HepG2 (cell line): ENCODE results near the gene PRIMA1. TPM values are rescaled to one million over a fixed set of nuclear protein-coding genes. Genes with fewer than 3 reads are reported as not detected.
A peak's percentile ranks its signal among the peaks of the same experiment; 100 is the strongest.

Experiments
- ARID2 ChIP-seq: sonication (generic); formaldehyde crosslinking; IDR thresholded peaks from 2 replicates; pipeline ENCODE4 v1.8.1; 2022; ENCODE audit warnings: mild to moderate bottlenecking, missing genetic modification reagents, borderline replicate concordance
- ATF7 ChIP-seq, 2 experiments: fragments of 450-650 bp in 1 of 2; sonication (generic) in 1 of 2; formaldehyde crosslinking in 1 of 2; IDR thresholded peaks; 2 replicates each; pipeline versions ENCODE4 v1.4.0 to v1.6.1; 2016 to 2020; ENCODE audit warnings: antibody characterized with exemption in 1 of 2, mild to moderate bottlenecking in 1 of 2, missing genetic modification reagents in 1 of 2
- CBX1 ChIP-seq: IDR thresholded peaks from one replicate; pipeline ENCODE4 v1.6.1; 2016; ENCODE audit warnings: antibody characterized with exemption, low read depth
- HMGA1 ChIP-seq: sonication (generic); formaldehyde crosslinking; conservative IDR thresholded peaks from 2 replicates; pipeline ENCODE4 v1.4.0; 2020; ENCODE audit warnings: missing genetic modification reagents
- KLF11 ChIP-seq: IDR thresholded peaks from 2 replicates; pipeline ENCODE4 v1.6.1; 2016; ENCODE audit warnings: missing compliant biosample characterization
- NFIC ChIP-seq: IDR thresholded peaks from 2 replicates; pipeline ENCODE4 v1.6.1; 2012; ENCODE audit warnings: mild to moderate bottlenecking, low read length, inconsistent platforms
- NFYC ChIP-seq: IDR thresholded peaks from 2 replicates; pipeline ENCODE4 v1.6.1; 2016; ENCODE audit warnings: missing genetic modification reagents, missing compliant biosample characterization
- PCBP1 ChIP-seq: fragments of 200-400 bp; formaldehyde crosslinking; IDR thresholded peaks from 2 replicates; pipeline ENCODE4 v1.6.1; 2017; ENCODE audit warnings: mild to moderate bottlenecking, low read depth, low read length, borderline replicate concordance
- RFXANK ChIP-seq: IDR thresholded peaks from 2 replicates; pipeline ENCODE4 v1.6.1; 2016
- ZBTB1 ChIP-seq: sonication (generic); formaldehyde crosslinking; IDR thresholded peaks from 2 replicates; pipeline ENCODE4 v1.4.0; 2020; ENCODE audit warnings: missing genetic modification reagents, borderline replicate concordance
- ZFP36L2 ChIP-seq: sonication (generic); formaldehyde crosslinking; IDR thresholded peaks from 2 replicates; pipeline ENCODE4 v1.4.0; 2020; ENCODE audit warnings: missing genetic modification reagents
- ZNF878 ChIP-seq: sonication (generic); formaldehyde crosslinking; IDR thresholded peaks from 2 replicates; pipeline ENCODE4 v1.8.1; 2023; ENCODE audit warnings: mild to moderate bottlenecking, missing genetic modification reagents, moderate library complexity
- polyA plus RNA-seq, 8 experiments: library from polyadenylated mRNA; depleted of rRNA in 3 of 8; stranded (reverse) in 7 of 8; unstranded in 1 of 8; fragments of >200 nt; fragmentation: Illumina TruSeq in 4 of 8; extraction: Trizol in 4 of 8; gene quantifications; 2 replicates each; pipeline versions ENCODE4 v1.2.1 to v1.2.3, GENCODE V29; 2011 to 2016; ENCODE audit warnings: low read depth in 4 of 8, missing spikeins in 1 of 8, mixed read lengths in 1 of 8; ENCODE audit not compliant: insufficient read depth in 1 of 8
- total RNA-seq, 5 experiments: library from RNA; depleted of rRNA; stranded (reverse); fragments of >200 nt; fragmentation: Illumina TruSeq; extraction: Trizol; gene quantifications; 2 replicates each; pipeline ENCODE4 v1.2.3, GENCODE V29; 2016; ENCODE audit warnings: low read depth in 1 of 5
- TF ChIP-seq, protein P1 (sequence below): sonication (generic); formaldehyde crosslinking; IDR thresholded peaks from 2 replicates; pipeline ENCODE4 v1.5.1; 2020; ENCODE audit warnings: missing genetic modification reagents, mild to moderate bottlenecking, borderline replicate concordance
- TF ChIP-seq, protein P2 (sequence below): sonication (generic); formaldehyde crosslinking; IDR thresholded peaks from 2 replicates; pipeline ENCODE4 v1.4.0; 2020; ENCODE audit warnings: missing genetic modification reagents, borderline replicate concordance
- TF ChIP-seq, protein P3 (sequence below): sonication (generic); formaldehyde crosslinking; IDR thresholded peaks from 2 replicates; pipeline ENCODE4 v1.4.0; 2020; ENCODE audit warnings: missing genetic modification reagents
- TF ChIP-seq, protein P4 (sequence below), 2 experiments: sonication (generic) in 1 of 2; formaldehyde crosslinking in 1 of 2; IDR thresholded peaks; 2 replicates each; pipeline versions ENCODE4 v1.4.0 to v1.6.1; 2018 to 2020; ENCODE audit warnings: missing genetic modification reagents in 2 of 2, borderline replicate concordance in 1 of 2, low read depth in 1 of 2, mild to moderate bottlenecking in 1 of 2, missing biosample characterization in 1 of 2
- TF ChIP-seq, protein P5 (sequence below): sonication (generic); formaldehyde crosslinking; IDR thresholded peaks from 2 replicates; pipeline ENCODE4 v1.5.1; 2020; ENCODE audit warnings: mild to moderate bottlenecking, missing genetic modification reagents, moderate library complexity

The PRIMA1 gene
- total and polyA plus RNA-seq, 2 of the 13 experiments (the other 11 are each of a cell fraction or from before 2014, with no cell fraction given): 2.4 to 3.2 TPM

DNA sequence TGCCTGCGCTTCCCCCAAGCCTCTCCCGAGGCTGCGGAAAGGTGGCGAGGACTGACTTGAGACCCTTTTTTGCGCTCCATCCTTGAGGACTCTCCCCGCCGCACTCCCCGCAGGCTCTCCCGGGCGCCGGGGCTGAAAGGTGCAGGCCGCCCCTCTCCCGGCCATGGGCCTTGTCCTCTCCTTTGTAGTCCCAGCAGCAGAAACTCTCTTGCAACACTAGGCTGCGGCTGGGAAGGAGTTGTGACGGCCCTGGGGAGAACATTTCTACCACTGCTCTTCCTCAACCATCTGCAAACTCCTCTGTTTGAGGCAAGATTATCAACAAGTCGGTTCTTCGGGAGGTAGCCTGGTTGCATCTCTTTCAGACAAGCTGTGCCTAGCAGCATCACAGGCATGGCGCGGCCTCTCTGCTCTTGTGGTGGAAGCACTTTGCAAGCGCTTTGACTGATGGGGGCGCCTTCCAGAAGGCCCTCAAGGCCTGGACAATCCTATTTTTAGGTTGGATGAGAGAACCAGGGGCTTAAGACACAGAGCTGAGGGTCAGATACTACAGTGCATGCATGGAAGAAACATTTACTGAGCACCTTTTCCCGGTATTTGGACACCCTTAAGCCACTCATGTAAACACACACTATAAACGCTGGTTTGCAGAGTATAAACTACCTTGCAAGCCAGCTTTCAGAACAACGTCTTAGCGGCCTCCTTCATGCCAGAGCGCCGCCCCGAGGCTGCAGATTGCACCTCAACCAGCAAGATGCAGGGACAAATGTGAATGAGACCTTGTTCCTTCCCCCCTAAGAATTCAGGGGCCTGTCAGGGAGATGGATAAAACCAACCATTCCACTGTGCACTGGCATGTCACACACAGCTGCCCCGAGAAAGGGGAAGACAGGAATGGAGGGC, 1.2 kb upstream of the PRIMA1 start (continued):
- TF ChIP-seq, protein P1, sequence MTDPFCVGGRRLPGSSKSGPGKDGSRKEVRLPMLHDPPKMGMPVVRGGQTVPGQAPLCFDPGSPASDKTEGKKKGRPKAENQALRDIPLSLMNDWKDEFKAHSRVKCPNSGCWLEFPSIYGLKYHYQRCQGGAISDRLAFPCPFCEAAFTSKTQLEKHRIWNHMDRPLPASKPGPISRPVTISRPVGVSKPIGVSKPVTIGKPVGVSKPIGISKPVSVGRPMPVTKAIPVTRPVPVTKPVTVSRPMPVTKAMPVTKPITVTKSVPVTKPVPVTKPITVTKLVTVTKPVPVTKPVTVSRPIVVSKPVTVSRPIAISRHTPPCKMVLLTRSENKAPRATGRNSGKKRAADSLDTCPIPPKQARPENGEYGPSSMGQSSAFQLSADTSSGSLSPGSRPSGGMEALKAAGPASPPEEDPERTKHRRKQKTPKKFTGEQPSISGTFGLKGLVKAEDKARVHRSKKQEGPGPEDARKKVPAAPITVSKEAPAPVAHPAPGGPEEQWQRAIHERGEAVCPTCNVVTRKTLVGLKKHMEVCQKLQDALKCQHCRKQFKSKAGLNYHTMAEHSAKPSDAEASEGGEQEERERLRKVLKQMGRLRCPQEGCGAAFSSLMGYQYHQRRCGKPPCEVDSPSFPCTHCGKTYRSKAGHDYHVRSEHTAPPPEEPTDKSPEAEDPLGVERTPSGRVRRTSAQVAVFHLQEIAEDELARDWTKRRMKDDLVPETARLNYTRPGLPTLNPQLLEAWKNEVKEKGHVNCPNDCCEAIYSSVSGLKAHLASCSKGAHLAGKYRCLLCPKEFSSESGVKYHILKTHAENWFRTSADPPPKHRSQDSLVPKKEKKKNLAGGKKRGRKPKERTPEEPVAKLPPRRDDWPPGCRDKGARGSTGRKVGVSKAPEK (CRISPR knock-in tag): peak; percentile 27; the same call in 1 of the 2 replicates
- no peak for TF ChIP-seq HMGA1
- TF ChIP-seq RFXANK (CRISPR knock-in tag): no peak
- TF ChIP-seq ARID2: no peak
- no peak for TF ChIP-seq NFIC
- TF ChIP-seq ZFP36L2 (CRISPR knock-in tag): no peak
- TF ChIP-seq, protein P2, sequence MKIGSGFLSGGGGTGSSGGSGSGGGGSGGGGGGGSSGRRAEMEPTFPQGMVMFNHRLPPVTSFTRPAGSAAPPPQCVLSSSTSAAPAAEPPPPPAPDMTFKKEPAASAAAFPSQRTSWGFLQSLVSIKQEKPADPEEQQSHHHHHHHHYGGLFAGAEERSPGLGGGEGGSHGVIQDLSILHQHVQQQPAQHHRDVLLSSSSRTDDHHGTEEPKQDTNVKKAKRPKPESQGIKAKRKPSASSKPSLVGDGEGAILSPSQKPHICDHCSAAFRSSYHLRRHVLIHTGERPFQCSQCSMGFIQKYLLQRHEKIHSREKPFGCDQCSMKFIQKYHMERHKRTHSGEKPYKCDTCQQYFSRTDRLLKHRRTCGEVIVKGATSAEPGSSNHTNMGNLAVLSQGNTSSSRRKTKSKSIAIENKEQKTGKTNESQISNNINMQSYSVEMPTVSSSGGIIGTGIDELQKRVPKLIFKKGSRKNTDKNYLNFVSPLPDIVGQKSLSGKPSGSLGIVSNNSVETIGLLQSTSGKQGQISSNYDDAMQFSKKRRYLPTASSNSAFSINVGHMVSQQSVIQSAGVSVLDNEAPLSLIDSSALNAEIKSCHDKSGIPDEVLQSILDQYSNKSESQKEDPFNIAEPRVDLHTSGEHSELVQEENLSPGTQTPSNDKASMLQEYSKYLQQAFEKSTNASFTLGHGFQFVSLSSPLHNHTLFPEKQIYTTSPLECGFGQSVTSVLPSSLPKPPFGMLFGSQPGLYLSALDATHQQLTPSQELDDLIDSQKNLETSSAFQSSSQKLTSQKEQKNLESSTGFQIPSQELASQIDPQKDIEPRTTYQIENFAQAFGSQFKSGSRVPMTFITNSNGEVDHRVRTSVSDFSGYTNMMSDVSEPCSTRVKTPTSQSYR: no peak
- no peak for TF ChIP-seq NFYC (CRISPR knock-in tag)
- TF ChIP-seq, protein P3, sequence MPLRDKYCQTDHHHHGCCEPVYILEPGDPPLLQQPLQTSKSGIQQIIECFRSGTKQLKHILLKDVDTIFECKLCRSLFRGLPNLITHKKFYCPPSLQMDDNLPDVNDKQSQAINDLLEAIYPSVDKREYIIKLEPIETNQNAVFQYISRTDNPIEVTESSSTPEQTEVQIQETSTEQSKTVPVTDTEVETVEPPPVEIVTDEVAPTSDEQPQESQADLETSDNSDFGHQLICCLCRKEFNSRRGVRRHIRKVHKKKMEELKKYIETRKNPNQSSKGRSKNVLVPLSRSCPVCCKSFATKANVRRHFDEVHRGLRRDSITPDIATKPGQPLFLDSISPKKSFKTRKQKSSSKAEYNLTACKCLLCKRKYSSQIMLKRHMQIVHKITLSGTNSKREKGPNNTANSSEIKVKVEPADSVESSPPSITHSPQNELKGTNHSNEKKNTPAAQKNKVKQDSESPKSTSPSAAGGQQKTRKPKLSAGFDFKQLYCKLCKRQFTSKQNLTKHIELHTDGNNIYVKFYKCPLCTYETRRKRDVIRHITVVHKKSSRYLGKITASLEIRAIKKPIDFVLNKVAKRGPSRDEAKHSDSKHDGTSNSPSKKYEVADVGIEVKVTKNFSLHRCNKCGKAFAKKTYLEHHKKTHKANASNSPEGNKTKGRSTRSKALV (CRISPR knock-in tag): peak; percentile 90
- no peak for TF ChIP-seq ZBTB1 (CRISPR knock-in tag)
- no peak for TF ChIP-seq PCBP1
- TF ChIP-seq CBX1: no peak
- TF ChIP-seq, protein P4, sequence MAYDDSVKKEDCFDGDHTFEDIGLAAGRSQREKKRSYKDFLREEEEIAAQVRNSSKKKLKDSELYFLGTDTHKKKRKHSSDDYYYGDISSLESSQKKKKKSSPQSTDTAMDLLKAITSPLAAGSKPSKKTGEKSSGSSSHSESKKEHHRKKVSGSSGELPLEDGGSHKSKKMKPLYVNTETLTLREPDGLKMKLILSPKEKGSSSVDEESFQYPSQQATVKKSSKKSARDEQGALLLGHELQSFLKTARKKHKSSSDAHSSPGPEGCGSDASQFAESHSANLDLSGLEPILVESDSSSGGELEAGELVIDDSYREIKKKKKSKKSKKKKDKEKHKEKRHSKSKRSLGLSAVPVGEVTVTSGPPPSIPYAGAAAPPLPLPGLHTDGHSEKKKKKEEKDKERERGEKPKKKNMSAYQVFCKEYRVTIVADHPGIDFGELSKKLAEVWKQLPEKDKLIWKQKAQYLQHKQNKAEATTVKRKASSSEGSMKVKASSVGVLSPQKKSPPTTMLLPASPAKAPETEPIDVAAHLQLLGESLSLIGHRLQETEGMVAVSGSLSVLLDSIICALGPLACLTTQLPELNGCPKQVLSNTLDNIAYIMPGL (CRISPR knock-in tag; IDR thresholded peaks at IDR 0.05; ENCODE audit: borderline replicate concordance in 1 of 2, low read depth in 1 of 2): peak in 1 of 2 experiments; percentile 5; a peak in 1 of 4 replicates
- no peak for TF ChIP-seq ZNF878
- TF ChIP-seq ATF7 (IDR thresholded peaks at IDR 0.05): no peak
- no peak for TF ChIP-seq ATF7 (CRISPR knock-in tag; IDR thresholded peaks at IDR 0.05)
- TF ChIP-seq KLF11 (CRISPR knock-in tag): no peak
- TF ChIP-seq, protein P5, sequence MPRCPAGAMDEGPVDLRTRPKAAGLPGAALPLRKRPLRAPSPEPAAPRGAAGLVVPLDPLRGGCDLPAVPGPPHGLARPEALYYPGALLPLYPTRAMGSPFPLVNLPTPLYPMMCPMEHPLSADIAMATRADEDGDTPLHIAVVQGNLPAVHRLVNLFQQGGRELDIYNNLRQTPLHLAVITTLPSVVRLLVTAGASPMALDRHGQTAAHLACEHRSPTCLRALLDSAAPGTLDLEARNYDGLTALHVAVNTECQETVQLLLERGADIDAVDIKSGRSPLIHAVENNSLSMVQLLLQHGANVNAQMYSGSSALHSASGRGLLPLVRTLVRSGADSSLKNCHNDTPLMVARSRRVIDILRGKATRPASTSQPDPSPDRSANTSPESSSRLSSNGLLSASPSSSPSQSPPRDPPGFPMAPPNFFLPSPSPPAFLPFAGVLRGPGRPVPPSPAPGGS (CRISPR knock-in tag): no peak
